AML-193 (cell line): ENCODE data around the gene GPR143.
"Not testable (repeated sequence)": the region's sequence is repeated elsewhere in the genome, so short reads cannot be mapped to it uniquely, and the experiment has no call there.

Experiments used
- DNase-seq, 2 experiments: peaks; one replicate each; lab custom pipeline; 2025; lab: John Stamatoyannopoulos, UW

GPR143 gene

DNA sequence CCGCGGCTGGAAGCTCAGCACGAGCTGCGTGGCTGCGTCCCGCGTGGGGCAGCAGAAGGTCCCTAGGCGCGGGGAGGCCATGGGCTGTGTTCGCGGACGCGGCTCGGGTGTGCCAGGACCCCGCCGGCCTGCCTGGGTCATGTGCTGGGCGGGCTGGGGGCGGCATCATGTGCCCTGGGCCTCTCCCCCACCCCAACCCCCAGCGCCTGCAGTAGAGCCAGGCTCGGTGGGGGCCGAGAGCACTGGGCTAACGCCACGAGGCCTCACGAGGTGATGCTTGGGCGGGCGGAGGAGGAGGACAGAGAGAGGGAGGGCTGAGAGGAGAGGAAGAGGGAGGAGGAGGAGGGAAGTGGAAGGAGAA, at the start of gene GPR143:
Gene GPR143, minus strand, starts transcription at position 111 of the 361 bp plus-strand sequence. Its CDS starts 30 bp downstream, at position 81.
- DNase-seq: no peak

DNA sequence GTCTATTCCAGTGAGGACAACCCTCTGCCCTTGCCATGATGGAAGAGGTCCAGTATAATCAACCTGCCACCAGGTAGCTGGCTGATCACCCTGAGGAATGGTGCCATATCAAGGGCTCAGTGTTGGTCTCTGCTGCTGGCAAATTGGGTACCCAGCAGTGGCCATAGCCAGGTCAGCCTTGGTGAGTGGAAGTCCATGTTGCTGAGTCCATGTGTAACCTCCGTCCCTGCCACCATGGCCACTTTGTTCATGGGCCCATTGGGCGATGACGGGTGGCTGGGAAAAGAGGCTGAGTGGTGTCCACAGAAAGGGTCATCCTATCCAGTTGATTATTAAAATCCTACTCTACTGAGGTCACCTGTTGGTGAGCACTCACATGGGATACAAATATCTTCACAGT, 45.4 kb upstream of the GPR143 start:
- DNase-seq: not testable (repeated sequence)

GRCh38 chrX:9809876-9810275, 44.2 kb upstream of the GPR143 start:
- not testable (repeated sequence) for DNase-seq

- no peak for DNase-seq
Measured at GRCh38 chrX:9807355-9808182, 41.9 kb upstream of the GPR143 start.

DNA sequence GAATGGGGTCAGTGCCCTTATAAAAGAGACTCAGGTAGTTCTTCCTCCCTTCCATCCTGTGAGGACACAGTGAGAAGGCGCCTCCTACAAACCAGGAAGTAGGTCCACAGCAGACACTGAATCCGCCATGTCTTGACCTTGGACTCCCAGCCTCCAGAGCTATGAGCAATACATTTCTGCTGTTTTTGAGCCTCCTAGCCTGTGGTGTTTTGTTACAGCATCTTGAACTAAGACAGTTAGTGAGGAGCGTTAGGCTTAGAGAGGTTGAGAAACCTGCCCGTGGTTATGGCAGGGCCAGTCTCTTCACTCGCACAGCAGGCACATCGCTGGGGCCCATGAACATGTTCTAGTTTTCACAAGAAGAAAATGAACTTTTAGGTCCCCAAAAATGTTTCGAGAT, 40.3 kb upstream of the GPR143 start:
- DNase-seq: no peak

GRCh38 chrX:9804444-9804843, 38.8 kb upstream of the GPR143 start:
- DNase-seq: no peak

- no peak for DNase-seq
Measured at GRCh38 chrX:9802737-9803136, 37.1 kb upstream of the GPR143 start.

- no peak for DNase-seq
Measured at GRCh38 chrX:9797384-9798360, 32.0 kb upstream of the GPR143 start.

GRCh38 chrX:9794495-9794894, 28.8 kb upstream of the GPR143 start:
- DNase-seq: no peak

- no peak for DNase-seq
Measured at GRCh38 chrX:9790866-9791265, 25.2 kb upstream of the GPR143 start.

DNA sequence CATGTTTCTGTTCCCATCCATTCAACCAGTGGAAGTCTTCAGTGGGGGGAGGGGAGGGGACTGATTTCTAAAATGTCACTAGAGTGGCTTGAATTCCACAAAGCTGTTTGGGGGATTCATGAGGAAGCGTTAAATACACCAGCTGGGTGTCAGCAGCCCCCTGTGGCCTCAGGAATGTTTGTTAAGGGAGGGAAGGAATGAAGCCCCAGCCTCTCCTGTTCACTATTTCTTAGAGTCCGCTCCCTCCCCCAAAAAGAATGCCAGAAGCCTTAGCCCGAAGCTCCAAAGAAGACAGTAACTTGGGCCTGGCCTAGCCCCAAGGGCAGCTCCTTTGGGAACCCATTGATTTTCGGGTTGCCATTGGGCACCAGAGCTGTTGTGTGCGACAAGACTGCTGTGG, 23.9 kb upstream of the GPR143 start:
- no peak for DNase-seq

GRCh38 chrX:9788911-9789310, 23.3 kb upstream of the GPR143 start:
- no peak for DNase-seq

DNA sequence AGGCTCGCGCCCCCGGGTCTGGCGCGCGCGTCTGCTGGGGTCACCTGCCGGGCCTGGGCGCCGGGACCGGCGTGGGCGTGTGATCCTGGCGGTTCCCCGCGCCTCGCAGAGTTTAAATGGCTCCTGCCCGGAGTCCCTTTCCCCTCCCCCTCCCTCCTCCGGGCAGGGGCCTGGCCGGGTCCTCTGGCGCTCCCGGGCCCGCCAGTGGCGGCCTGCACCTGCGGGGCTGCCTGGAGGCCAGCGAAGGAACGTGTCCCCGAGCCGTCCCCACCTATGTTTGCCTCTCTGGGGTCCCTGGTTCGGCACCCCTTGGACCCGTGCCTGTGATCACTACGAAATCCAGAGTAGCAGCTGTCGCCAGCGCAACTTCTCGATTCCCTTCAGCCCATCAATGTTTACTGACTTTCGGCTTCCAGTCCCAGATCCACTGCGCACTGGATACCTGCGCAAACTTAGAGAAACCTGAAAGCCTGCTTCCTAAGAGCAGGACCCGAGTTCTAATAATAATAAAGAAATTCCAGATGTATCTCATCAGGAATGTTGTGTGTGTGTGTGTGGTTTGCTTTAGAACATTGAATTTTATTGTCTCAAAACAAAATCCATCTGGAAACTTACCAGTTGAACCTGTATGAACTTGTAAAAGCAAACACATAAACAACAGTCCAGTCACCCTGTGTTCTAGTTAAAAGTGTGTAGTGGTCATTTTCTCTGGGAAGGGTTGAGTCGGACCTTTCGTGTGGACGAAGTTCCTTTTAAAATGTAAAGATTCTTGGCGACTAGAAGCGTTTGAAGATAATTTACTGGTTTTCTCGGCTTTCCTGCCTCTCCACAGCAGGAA, 21.4 kb upstream of the GPR143 start:
- no peak for DNase-seq

- DNase-seq: no peak
Measured at GRCh38 chrX:9785944-9786797, 20.5 kb upstream of the GPR143 start, which contains the start of gene SHROOM2. SHROOM2 (plus strand) TSS chrX:9786429; CDS start chrX:9786546, 117 bp downstream.

DNA sequence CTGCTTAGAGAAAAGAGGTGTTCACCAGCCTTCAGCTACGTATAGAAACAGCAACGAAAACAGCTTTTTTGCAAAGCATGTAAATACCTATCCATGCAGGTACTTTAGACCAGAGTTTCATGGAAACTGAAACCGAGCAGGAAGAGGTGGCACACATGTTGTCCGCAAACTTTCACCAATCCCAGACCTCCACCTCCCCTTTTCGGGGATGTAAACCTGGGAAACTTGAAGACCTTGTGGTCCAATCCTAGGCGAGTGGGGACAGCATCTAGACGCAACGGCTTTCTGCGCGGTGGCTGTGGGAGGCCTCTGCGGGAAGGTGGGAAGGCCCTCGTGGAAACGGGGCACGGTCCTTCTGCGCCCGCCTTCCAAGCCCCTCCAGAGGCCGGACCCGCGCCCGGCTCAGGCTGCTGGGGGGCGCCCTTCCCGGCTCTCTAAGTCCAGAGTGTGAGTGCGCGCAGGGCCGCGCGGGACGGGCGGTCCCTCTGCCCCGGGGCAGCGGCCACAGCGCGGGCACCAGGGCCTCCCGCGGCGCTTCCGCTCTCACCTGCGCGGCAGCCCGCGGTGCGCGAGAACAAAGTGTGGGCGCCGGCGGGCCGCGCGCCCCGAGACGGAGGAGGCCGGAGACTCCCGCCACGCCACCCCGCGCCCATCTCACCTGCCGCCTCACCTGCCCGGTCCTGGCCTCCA, 19.8 kb upstream of the GPR143 start:
- no peak for DNase-seq

DNA sequence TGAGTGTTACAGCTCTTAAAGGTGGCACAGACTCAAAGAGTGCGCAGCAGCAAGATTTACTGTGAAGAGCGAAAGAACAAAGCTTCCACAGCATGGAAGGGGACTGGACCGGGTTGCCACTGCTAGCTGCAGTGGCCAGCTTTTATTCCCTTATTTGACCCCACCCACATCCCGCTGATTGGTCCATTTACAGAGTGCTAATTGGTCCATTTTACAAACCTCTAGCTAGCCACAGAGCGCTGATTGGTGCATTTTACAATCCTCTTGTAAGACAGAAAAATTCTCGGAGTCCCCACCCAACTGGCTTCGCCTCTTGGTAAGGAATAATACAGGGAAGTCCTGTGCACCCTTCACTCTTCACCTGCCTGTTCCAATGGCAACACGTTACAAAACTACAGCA, 18.7 kb upstream of the GPR143 start:
- DNase-seq: no peak

DNA sequence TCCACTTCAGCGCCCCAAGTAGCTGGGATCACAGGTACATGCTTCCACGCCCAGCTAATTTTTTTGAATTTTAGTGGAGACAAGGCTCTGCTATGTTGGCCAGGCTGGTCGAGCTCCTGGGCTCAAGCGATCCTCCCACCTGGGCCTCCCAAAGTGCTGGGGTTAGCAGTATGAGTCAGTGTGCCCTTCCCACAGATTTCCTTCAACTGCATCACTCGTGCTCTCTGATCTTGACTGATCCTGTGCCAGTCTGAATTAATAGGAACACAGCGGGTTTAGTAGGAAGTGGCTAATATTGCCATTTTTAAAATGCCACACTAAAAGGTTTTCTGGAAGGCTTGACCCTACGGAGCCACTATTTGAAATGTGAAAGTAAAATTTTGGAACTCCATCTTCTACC, 16.3 kb upstream of the GPR143 start:
- no peak for DNase-seq

DNA sequence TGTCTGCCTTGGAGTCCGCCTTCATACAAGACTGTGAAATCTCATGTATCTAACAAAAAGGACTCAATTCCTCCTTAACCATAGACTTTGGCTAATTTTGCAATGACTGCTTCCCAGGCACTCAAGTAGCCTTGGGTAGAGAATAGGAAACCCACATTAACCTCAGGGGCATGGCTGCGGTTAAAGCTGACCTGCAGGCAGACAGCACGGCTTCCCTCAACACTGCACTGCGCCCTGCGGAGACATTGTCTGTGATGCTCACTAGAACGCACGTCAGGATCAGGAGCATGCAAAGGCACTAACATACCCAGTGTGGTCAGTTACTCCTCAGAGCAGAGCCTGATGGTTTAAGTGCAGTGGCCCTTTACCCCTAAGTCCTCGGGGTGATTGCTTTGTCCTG, 10.3 kb upstream of the GPR143 start:
- peak; percentile 14 to 22 for DNase-seq

GRCh38 chrX:9772943-9773342, 7.3 kb upstream of the GPR143 start:
- DNase-seq: no peak

DNA sequence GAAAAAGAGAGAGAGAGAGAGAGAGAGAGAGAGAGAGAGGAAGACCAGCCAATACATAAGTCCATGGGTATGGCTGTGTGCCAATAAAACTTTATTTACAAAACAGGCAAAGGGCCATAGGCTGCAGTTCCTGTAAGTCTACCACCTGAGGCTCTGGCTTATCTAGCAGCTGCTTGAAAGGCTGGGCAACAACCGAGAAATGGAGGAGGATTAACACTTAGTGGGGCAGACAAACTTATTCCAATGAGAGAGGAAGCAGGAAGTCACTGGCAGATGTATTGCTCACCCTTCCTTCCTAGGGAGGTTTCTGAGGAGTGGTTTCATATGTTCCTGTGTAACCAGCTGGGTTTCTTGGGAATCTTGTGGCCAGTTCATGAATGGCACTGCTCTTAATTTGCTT, 4.7 kb upstream of the GPR143 start:
- DNase-seq: no peak
